NCI-H146 treated with DMSO at 0.1 percent for 48 hours (cell line): ENCODE data around the gene GARIN5B.

Source experiments
- DNase-seq: peaks from one replicate; lab custom pipeline; 2025; ENCODE audit not compliant: unreplicated experiment; lab: John Stamatoyannopoulos, UW

The GARIN5B gene

GRCh38 chr19:55325172-55325571, 37.9 kb downstream of the GARIN5B start, which contains the start of gene TMEM150B:
Gene TMEM150B, minus strand, starts transcription at chr19:55325341. Its CDS starts 4,305 bp downstream, at chr19:55321036.
- no peak for DNase-seq

- no peak for DNase-seq
These were observed 38.4 kb downstream of the GARIN5B start for GRCh38 chr19:55324662-55325061.

GRCh38 chr19:55322204-55322885, 40.7 kb downstream of the GARIN5B start:
- no peak for DNase-seq

- DNase-seq: no peak
These were observed 41.5 kb downstream of the GARIN5B start for GRCh38 chr19:55321466-55322137.

- DNase-seq: no peak
These were observed 42.1 kb downstream of the GARIN5B start for GRCh38 chr19:55320844-55321419.

GRCh38 chr19:55319785-55320184, 43.3 kb downstream of the GARIN5B start:
- DNase-seq: peak; percentile 54

GRCh38 chr19:55316646-55317045, 46.4 kb downstream of the GARIN5B start:
- no peak for DNase-seq

GRCh38 chr19:55315956-55316525, 47.0 kb downstream of the GARIN5B start:
- DNase-seq: no peak

- DNase-seq: no peak
These were observed 48.7 kb downstream of the GARIN5B start for GRCh38 chr19:55314396-55314795.

GRCh38 chr19:55312621-55313512, 50.2 kb downstream of the GARIN5B start:
- DNase-seq: no peak

- DNase-seq: no peak
These were observed 51.3 kb downstream of the GARIN5B start for GRCh38 chr19:55311797-55312196.

- DNase-seq: no peak
These were observed 51.7 kb downstream of the GARIN5B start for GRCh38 chr19:55311397-55311796.

GRCh38 chr19:55310498-55310897, 52.6 kb downstream of the GARIN5B start:
- DNase-seq: no peak

- DNase-seq: no peak
These were observed 53.6 kb downstream of the GARIN5B start for GRCh38 chr19:55309448-55309847.

GRCh38 chr19:55308281-55308680, 54.8 kb downstream of the GARIN5B start:
- no peak for DNase-seq

- no peak for DNase-seq
These were observed 56.3 kb downstream of the GARIN5B start for GRCh38 chr19:55306712-55307111.

- no peak for DNase-seq
These were observed 57.0 kb downstream of the GARIN5B start for GRCh38 chr19:55305983-55306562.

GRCh38 chr19:55305491-55305890, 57.6 kb downstream of the GARIN5B start:
- DNase-seq: no peak

GRCh38 chr19:55304980-55305379, 58.1 kb downstream of the GARIN5B start:
- DNase-seq: no peak
